HG02938 (cell line): ENCODE measurements around the gene OR6P1.

ENCODE experiments used
- ATAC-seq: cut with Tn5 transposase; IDR thresholded peaks from one replicate; pipeline ENCODE4 v1.9.1; 2021; ENCODE audit warnings: mild to moderate bottlenecking, moderate library complexity; ENCODE audit not compliant: unreplicated experiment

Gene OR6P1

DNA sequence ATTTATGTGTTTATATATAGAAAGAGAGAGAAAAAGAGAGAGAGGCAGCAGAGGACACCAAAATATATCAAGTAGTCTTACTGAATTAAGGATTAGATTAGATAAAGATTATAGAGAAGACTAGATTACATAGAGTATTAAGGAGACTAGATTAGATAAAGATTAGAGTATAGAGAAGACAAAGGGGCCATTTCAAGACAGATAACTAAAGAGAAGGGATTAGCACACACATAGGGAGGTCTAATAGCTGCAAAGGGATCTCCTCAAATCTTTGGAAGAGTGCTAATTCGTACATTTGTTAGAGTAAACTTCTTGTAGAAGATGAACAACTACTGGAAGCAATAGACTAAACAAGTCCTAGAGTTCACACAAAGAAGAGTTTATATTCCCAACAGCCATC, 50.4 kb downstream of the OR6P1 start:
- no peak for ATAC-seq

DNA sequence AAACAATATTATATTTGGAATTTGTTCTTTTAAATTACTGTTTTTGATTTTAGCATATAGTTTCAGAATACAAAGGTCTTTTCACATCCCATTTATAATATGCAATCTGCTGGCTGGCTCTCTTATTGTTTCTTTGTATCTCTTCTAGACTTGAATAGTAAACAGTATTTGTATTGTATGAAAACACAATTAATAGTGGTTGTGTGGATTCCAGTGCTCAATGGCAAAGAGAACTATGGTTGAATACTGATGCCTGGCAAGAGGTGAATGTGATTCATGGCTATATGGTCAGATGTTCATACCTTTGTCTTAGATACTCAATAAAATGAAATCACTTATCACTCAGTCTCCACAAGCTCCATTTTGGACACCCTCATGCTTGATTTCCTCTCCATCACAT, 53.4 kb downstream of the OR6P1 start:
- no peak for ATAC-seq
